ENCODE data around the gene C1QTNF7.

- no peak for TF ChIP-seq CTCF (IDR thresholded peaks at IDR 0.05)
- no peak for TF ChIP-seq POLR2AphosphoS5 (IDR thresholded peaks at IDR 0.05)
- TF ChIP-seq POLR2A (IDR thresholded peaks at IDR 0.05) = no peak
Observed at GRCh38 chr4:15488136-15488535, 60.3 kb downstream of the C1QTNF7 start.

Data from upper lobe of left lung (tissue), 4 donors.